Epithelial cell of umbilical artery (primary cell): ENCODE results near the gene MT1HL1. TPM values are rescaled to one million over a fixed set of nuclear protein-coding genes. Genes with fewer than 3 reads are reported as not detected.

Experiments used
- total RNA-seq: library from RNA; depleted of rRNA; stranded (reverse); fragments of >200 nt; gene quantifications from 2 replicates; pipeline ENCODE4 v1.2.3, GENCODE V29; 2014

The MT1HL1 gene
- total RNA-seq = not detected in 2 replicates

DNA sequence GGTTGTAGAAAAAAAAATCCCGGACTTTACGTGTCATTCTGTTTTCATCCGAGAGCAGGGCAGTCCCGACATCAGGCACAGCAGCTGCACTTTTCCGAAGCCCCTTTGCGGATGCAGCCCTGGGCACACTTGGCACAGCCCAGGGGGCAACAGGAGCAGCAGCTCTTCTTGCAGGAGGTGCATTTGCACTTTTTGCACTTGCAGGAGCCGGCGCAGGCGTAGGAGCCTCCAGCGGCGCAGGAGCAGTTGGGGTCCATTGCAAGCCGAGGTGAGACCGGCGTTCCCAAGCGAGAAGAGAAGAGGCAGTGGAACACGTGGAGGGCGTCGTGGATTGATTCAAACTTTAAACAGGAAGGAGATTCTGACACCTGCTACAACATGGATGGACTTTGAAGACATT lies at the start of gene MT1HL1:
MT1HL1 (minus strand) TSS at position 326 of the 400 bp plus-strand sequence; CDS start at position 257, 69 bp downstream.

DNA sequence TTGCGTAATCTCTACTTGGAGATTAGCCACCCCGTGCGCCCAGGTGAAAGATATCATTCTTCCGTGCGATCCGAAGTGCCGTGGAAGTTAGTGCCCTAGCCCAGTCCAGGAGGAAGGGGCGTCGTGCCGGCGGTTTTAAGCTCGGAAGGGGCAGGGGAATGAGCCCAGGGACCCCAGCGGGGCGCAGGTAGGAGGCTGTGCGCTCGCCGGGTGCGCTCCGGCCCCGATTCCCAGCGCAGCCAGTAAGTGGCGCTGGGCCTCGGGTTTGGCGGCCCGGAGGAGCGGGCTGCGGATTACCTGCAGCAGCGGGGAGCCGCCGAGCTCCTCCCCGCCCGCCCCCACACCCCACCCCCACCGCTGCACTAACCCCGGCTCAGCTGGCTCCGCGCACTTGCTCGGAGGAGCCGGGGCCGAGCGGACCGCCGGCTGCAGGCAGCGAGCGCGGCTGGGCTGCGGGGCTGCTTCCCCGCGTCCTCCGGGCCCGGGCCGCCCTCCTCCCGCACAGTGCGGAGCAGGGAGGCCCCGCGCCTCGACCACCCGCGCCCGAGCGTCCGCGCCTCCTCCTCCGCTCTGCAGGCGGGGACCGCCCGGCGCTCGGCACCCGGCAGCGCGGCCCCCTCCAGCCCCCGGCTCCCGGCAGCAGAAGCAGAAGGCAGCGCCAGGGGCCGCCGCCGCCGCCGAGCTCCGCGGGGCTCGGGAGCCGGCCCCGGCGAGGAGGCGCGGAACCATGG lies 37.7 kb upstream of the MT1HL1 start, which contains the start of gene RYR2:
RYR2 (plus strand) TSS at position 390 of the 731 bp plus-strand sequence; CDS start at position 728, 338 bp downstream.

Other genes with a start within 250 kb of the MT1HL1 start
- 29.9 and 36.2 TPM in 2 replicates for gene MTR, start 209.1 kb downstream of the MT1HL1 start, total RNA-seq
- gene RYR2, start 37.7 kb upstream of the MT1HL1 start, total RNA-seq = not detected in 2 replicates